ENCODE measurements around the gene FGF6. TPM values are rescaled to one million over a fixed set of nuclear protein-coding genes. Genes with fewer than 3 reads are reported as not detected.
A peak's percentile ranks its signal among the peaks of the same experiment; 100 is the strongest.

FGF6 gene
- total RNA-seq, 2 experiments from 2014 or later: not detected

DNA sequence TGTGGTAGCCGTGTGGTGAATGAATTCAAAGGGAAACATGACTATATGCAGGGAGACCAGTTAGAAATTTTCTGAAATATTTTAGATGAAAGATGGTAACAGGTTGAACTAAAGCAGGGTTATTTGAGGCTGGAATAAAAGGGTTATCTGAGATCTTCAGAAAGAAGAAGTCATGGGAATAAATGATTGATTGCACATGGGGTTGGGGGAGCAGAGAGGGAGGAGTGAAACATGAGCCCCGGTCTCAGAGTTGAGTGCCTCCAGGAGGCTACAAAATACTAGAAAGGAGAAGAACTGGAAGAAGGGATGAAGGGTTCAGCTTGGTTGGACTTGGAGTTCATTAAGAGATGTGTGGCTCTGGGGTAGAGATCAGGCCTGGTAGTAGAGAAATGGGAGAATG lies 49.8 kb downstream of the FGF6 start:
- no peak overlapping the region for H3K4me3 Mint-ChIP-seq
- DNase-seq: no peak
- H3K27ac Mint-ChIP-seq: no peak overlapping the region
- peaks cover 49% of the 10 kb centered on the region for H3K27me3 Mint-ChIP-seq
- peaks cover 20% of the 10 kb centered on the region for H3K4me1 Mint-ChIP-seq
- CTCF ChIA-PET: interaction anchor here (1.4 kb wide), 1 partner anchor 18 kb away, joined by 3 read pairs; no protein-coding TSS in a partner anchor
- H3K9me3 Mint-ChIP-seq (ENCODE audit: low read depth): no peaks in the 10 kb centered on the region
- no peaks in the 10 kb centered on the region for H3K36me3 Mint-ChIP-seq
- ATAC-seq: no peak

- no peak overlapping the region for H3K4me3 Mint-ChIP-seq
- H3K4me1 Mint-ChIP-seq: peaks cover 20% of the 10 kb centered on the region
- no peak overlapping the region for H3K27ac Mint-ChIP-seq
- H3K36me3 Mint-ChIP-seq: no peaks in the 10 kb centered on the region
- H3K27me3 Mint-ChIP-seq: peaks cover 40% of the 10 kb centered on the region
- no peak for DNase-seq
- H3K9me3 Mint-ChIP-seq (ENCODE audit: low read depth): no peaks in the 10 kb centered on the region
- CTCF ChIA-PET: no interaction called here
- ATAC-seq: no peak
These were observed 52.4 kb downstream of the FGF6 start for GRCh38 chr12:4393211-4393610.

DNA sequence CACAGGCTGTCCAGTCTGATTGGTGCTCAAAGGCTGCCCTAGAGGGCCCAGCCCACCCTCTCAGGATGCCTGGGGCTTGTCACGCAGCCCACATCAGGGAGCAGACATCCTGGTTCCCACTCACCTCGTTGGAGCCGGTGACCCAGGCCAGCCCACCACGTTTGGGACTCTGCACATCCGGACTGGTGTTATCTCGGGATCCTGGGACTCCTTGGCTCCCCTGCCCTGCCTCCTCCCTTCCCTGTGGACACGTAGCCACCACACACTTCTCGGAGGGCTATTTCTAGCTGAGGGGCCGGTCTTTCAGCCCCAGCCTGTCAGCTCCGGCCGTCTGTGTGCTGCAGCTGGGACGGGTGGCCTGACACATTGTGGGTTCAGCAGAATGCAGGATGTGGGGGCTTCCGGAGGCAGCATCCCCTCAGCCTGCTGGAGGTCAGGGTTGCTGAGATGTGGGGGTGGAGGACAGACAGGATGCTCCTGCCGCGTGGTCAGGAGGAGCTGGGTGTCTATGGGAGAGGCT lies 53.3 kb downstream of the FGF6 start:
- Mint-ChIP-seq H3K9me3 (ENCODE audit: low read depth) (no peaks in the 10 kb centered on the region), H3K36me3 (no peaks in the 10 kb centered on the region), H3K4me1 (peaks cover 20% of the 10 kb centered on the region), H3K4me3 (peak overlapping the region; percentile 38), H3K27ac (peak overlapping the region; percentile 73), H3K27me3 (peaks cover 41% of the 10 kb centered on the region)
- CTCF ChIA-PET: no interaction called here
- ATAC-seq (peak; percentile 77), DNase-seq (peak; percentile 72)

GRCh38 chr12:4388662-4389061 lies 57.0 kb downstream of the FGF6 start:
- CTCF ChIA-PET: interaction anchor here (1.2 kb wide), 1 partner anchor 111 kb away, joined by 4 read pairs; no protein-coding TSS in a partner anchor
- ATAC-seq (no peak), DNase-seq (peak; percentile 37)
- Mint-ChIP-seq H3K4me1 (peaks cover 20% of the 10 kb centered on the region), H3K4me3 (no peak overlapping the region), H3K9me3 (ENCODE audit: low read depth) (no peaks in the 10 kb centered on the region), H3K27ac (peak overlapping the region; percentile 4), H3K36me3 (no peaks in the 10 kb centered on the region), H3K27me3 (peaks cover 28% of the 10 kb centered on the region)

GRCh38 chr12:4388032-4388431 lies 57.6 kb downstream of the FGF6 start:
- Mint-ChIP-seq H3K9me3 (ENCODE audit: low read depth) (no peaks in the 10 kb centered on the region), H3K36me3 (no peaks in the 10 kb centered on the region), H3K4me3 (no peak overlapping the region), H3K27ac (no peak overlapping the region), H3K4me1 (peaks cover 17% of the 10 kb centered on the region), H3K27me3 (peaks cover 28% of the 10 kb centered on the region)
- ATAC-seq (no peak), DNase-seq (no peak)
- CTCF ChIA-PET: no interaction called here

- no peak for ATAC-seq
- no peaks in the 10 kb centered on the region for H3K9me3 Mint-ChIP-seq (ENCODE audit: low read depth)
- CTCF ChIA-PET: no interaction called here
- peaks cover 13% of the 10 kb centered on the region for H3K4me1 Mint-ChIP-seq
- H3K36me3 Mint-ChIP-seq: no peaks in the 10 kb centered on the region
- H3K27ac Mint-ChIP-seq: no peak overlapping the region
- no peak for DNase-seq
- no peak overlapping the region for H3K4me3 Mint-ChIP-seq
- peaks cover 30% of the 10 kb centered on the region for H3K27me3 Mint-ChIP-seq
These were observed 58.0 kb downstream of the FGF6 start for GRCh38 chr12:4387607-4388006.

- peaks cover 32% of the 10 kb centered on the region for H3K27me3 Mint-ChIP-seq
- DNase-seq (no peak), ATAC-seq (no peak)
- H3K27ac Mint-ChIP-seq: no peak overlapping the region
- peaks cover 5% of the 10 kb centered on the region for H3K4me1 Mint-ChIP-seq
- no peaks in the 10 kb centered on the region for H3K9me3 Mint-ChIP-seq (ENCODE audit: low read depth)
- no peaks in the 10 kb centered on the region for H3K36me3 Mint-ChIP-seq
- CTCF ChIA-PET: no interaction called here
- H3K4me3 Mint-ChIP-seq: no peak overlapping the region
These were observed 58.8 kb downstream of the FGF6 start for GRCh38 chr12:4386801-4387200.

Other genes with a start within 250 kb of the FGF6 start
- 100 to 1,000 TPM; 492 to 862 TPM for gene CCND2, start 172.1 kb downstream of the FGF6 start, total RNA-seq
- 10 to 100 TPM in 1 of 2 experiments, 1 to 10 TPM in 1; 7.6 to 18.1 TPM for gene TIGAR, start 124.6 kb downstream of the FGF6 start, total RNA-seq
- not detected for gene FGF23, start 66.1 kb downstream of the FGF6 start, total RNA-seq
- 10 to 100 TPM; 35.7 to 54.4 TPM for gene RAD51AP1, start 93.1 kb upstream of the FGF6 start, total RNA-seq
- gene DYRK4, start 116.4 kb upstream of the FGF6 start, total RNA-seq: 10 to 100 TPM; 22.8 to 28.8 TPM
- 1 to 10 TPM; 2.6 to 3.5 TPM for gene AKAP3, start 203.2 kb upstream of the FGF6 start, total RNA-seq
- 100 to 1,000 TPM; 122 to 125 TPM for gene NDUFA9, start 203.3 kb upstream of the FGF6 start, total RNA-seq

Measured in activated CD8-positive, alpha-beta memory T cell treated with anti-CD3 and anti-CD28 coated beads, Interleukin-2, amount 10 ng/mL, durations not matched to agents 7 days and 5 days (primary cell).